ENCODE results near the gene HEY2.
"Not testable (repeated sequence)": the region's sequence is repeated elsewhere in the genome, so short reads cannot be mapped to it uniquely, and the experiment has no call there.

HEY2 gene

DNA sequence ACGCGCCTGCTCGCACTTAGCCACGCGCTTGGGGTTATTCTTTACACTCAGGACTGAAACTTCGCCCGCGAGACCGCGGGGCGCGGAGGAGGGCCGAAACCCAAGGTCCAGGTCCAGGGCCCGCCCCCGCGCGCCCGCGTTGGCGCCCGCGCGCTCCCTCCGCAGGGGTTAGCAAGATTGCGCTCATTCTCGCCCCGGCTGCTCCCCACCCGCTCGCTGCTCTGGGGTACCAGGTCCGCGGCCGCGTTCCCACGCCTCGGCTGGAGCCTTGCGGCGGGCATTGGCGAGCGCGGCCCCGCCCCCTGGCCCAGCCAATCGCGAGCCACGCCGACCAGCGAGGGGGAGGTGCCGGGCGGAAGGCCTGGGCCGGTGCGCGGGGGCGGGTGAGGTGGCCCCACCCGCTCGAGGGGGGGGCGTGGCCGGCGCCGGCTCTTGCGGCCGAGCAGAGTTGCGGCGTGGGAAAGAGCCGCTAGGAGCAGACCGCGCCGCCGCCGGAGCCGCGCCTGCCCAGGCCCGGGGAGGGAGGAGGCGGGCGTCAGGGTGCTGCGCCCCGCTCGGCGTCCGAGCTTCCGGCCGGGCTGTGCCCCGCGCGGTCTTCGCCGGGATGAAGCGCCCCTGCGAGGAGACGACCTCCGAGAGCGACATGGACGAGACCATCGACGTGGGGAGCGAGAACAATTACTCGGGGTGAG lies at the start of gene HEY2:
Gene HEY2, plus strand, starts transcription at position 460 of the 692 bp plus-strand sequence. Its CDS starts 145 bp downstream, at position 605.
- peak in 1 of 2 experiments; percentile 87 for DNase-seq

DNA sequence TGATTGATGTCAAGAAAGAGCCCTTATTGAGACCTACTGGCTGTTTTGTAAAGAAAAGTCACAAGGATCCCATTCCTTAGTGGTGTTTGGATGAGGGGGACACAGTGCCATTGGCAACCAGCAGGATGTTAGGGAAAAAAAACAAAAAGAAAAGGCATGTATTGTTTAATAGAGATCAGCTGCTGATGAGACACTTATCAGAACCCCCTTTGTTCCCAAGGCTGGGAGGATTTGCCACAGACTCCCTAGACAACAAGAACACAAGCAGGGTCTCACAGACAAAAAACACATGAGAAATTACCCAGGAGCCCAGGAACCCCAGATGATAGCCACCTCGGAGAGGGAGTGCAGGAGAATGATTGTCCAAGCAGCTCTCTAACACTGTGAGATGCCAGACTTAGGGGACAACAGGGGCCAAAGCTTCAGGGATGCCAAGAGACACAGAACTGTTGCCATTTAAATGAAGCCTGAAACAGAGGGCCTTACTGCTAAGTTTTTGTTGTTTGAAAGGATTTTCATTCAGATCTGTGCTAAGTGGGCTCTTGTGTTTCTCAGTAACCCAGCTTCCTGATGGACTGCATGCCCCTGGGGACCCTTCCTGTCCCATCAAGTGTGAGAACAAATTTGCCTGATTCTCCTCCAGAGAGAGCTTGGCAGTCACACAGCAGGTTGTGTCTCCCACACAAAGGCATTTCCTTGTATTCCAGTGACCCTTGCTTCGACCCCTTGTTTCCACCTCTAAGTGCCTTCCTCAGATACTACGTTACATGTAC lies 48.7 kb upstream of the HEY2 start:
- no peak for DNase-seq

DNA sequence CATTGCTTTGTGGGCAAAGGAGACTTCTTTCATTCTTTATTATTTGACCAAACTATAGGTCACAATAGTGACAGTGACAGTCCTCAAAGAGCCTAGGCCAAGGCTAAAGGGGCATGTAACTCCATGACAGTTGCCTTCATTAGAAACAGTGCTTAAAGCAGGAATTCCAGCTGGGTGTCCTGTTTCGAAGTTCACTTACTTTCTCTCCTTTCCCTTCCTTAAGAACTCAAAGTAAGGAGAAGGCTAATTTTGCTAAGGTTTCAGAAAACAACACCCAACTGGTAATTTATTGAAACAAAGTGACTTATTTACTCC lies 48.1 kb upstream of the HEY2 start:
- DNase-seq, result no peak

GRCh38 chr6:125703882-125704281 lies 45.5 kb upstream of the HEY2 start:
- not testable (repeated sequence) for DNase-seq

- no peak for DNase-seq
Observed at GRCh38 chr6:125707615-125708243, 41.7 kb upstream of the HEY2 start.

- DNase-seq, result no peak
Observed at GRCh38 chr6:125711013-125711675, 38.3 kb upstream of the HEY2 start.

DNA sequence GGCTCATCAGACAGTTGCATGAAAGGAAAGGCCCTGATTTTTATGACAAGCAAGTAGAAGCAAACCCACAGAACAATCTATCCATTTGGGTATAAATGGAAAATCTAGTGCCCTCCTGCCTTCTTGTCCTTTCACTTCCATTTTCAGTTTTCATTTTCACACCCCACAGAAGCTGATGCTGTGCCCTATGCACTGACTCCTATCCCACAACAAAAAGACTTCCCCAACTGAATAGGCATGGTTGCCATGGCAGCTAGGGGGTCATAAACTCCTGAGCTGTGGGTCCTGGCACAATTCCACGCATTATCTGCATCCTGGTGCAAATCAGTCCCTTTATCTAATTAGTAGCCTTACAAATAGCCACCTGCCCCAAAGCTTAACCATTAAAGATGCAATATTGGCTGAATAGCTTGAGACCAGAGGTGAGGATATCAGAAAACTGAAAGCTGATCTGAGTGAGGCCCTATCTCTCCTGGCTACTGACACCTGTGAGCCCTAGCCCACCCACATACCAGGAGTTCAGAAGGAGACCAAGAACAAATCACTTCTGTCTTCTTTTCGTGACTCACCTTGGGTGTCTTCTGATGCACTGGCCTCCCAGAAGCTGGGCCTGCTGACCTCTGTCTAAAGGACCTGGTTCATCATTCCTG lies 34.9 kb upstream of the HEY2 start:
- no peak for DNase-seq

GRCh38 chr6:125717120-125717731 lies 32.2 kb upstream of the HEY2 start:
- no peak for DNase-seq

GRCh38 chr6:125718109-125718508 lies 31.3 kb upstream of the HEY2 start:
- DNase-seq, result no peak

GRCh38 chr6:125722886-125723285 lies 26.5 kb upstream of the HEY2 start:
- no peak for DNase-seq

DNA sequence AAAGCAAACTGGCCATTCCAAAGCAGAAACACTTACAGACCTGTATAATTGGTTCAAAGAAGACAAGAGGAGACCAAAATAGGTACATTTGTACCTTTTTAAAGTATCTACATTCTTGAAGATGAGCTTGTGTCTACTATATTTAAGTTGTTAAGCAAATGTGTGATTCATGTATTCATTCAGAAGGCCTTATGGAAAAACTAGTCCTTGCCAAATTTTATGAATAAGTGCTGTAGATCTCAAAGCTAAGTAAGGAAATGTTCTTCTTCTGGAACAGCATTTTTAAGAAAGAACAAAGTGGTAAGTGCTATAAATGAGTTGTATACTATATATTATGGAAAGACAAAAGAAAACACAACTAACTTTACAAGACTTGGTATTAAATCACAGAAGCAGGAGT lies 22.2 kb upstream of the HEY2 start:
- DNase-seq, result no peak

GRCh38 chr6:125728739-125729138 lies 20.7 kb upstream of the HEY2 start:
- DNase-seq, result no peak

DNA sequence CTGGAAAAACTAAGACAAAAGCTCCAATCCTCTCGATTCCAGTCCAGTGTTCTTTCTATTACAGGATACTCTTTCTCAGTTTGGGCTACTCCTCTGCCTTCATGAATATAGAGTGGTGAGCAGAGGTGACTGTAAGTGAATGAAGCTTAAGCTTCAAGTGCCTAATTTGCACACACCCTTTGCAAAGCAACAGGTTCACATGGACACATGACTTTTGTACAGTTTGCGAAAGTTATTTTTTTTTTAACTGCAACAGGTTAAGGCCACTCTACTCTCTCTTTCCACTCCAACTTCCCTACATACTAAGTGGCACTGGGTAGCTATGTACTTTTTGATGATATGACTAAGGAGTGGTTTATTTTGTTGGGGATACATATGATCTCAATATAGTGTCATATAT lies 19.4 kb upstream of the HEY2 start:
- no peak for DNase-seq

GRCh38 chr6:125732398-125732797 lies 17.0 kb upstream of the HEY2 start:
- DNase-seq, result no peak

DNA sequence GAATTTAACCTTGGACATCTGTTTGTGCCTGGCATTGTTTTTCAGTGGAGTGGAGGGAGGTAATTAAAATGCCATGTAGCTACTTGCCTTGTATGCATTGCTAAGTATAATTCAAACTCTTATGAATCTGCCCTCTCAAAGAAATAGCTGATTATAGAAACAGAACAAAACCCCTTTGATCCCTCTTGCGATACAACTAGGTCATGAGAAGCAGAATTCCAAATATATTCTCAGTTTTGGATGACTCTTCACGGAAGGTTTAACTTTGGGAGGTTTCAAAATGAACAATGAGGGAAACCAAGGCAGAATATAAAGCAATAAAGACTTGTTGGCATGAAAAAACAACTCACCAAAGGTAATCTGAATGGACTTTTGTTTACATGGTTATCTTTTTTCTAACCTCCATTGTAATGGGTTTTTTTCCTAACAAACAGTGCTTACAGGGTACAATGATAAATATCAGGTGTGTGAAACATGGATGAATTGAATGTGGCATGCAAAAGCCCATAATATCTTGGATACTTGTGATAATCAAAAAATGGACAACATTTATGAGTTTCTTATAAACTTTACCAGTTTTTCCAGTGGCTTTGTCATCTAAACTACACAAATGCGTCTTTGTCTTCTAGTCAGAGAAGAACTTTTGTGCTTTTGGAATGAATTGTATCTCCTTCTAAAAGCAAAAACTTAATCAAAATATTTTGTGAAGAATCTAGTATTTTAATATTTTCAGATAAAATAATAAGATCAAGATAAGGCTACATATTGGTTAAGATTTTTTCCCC lies 15.7 kb upstream of the HEY2 start:
- DNase-seq, result no peak

DNA sequence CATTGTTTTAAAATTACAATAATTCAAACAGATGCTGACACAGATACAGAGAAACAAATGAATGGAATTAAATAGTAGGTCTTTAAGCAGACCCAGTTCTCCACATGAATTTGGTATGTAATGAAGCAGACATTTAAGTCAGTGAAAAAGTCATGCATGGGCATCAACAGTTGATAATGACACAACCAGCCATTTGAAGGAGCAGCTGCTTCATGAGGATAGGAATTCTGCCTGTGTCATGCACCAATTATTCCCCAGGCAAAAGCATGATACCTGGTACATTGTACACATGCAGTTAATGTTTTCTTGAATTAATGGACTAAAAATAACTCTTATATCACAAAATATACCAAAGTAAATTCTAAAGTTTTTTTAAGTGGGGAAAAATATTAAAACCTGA lies 11.2 kb upstream of the HEY2 start:
- DNase-seq, result no peak

- DNase-seq, result no peak
Observed at GRCh38 chr6:125739364-125739763, 10.1 kb upstream of the HEY2 start.

GRCh38 chr6:125741336-125741735 lies 8.1 kb upstream of the HEY2 start:
- no peak for DNase-seq

GRCh38 chr6:125742024-125742423 lies 7.4 kb upstream of the HEY2 start:
- no peak for DNase-seq

- no peak for DNase-seq
Observed at GRCh38 chr6:125742464-125743120, 6.8 kb upstream of the HEY2 start.

DNA sequence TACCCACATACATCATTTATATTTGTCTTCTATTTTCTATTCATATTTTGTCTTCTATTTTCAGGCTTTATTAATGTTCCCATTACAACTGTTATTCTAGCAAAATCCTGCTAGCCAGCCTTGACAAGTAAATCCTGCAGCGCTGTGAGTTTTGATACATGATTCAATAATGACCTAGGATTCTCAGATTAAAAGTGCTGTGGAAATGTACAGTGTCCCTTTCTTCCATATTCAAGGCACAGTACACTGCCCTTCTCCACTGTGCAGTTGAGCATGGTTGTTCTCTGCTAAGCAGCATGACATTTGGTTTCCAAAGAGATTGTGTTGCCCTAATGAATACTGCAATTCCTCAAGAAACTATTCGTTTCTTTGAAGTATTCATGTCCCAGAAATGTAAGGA lies 5.8 kb upstream of the HEY2 start:
- DNase-seq, result no peak

Measured in NCI-H526 (cell line).